ENCODE data around the gene TSPAN4.

GRCh38 chr11:863023-863909, 20.6 kb downstream of the TSPAN4 start:
- TF ChIP-seq POLR2AphosphoS5 (IDR thresholded peaks at IDR 0.05; ENCODE audit: low read depth, low read length) (no peak), CTCF (IDR thresholded peaks at IDR 0.05 in 2 of 3, conservative IDR thresholded peaks at IDR 0.05 in 1 of 3; ENCODE audit: borderline replicate concordance in 1 of 3, insufficient read depth in 1 of 3, low read depth in 2 of 3, low read length in 2 of 3) (no peak), POLR2A (IDR thresholded peaks at IDR 0.05; ENCODE audit: borderline replicate concordance, extremely low read depth, insufficient read depth, insufficient read length) (no peak), RAD21 (IDR thresholded peaks at IDR 0.05; ENCODE audit: low read depth) (no peak), TCF7L2 (IDR thresholded peaks at IDR 0.05; ENCODE audit: borderline replicate concordance, extremely low read depth, insufficient read depth, insufficient read length) (no peak), ZBTB33 (IDR thresholded peaks at IDR 0.05; ENCODE audit: extremely low read depth, insufficient replicate concordance, low read length) (no peak), EZH2phosphoT487 (IDR thresholded peaks at IDR 0.05; ENCODE audit: borderline replicate concordance) (no peak)

All from HCT116 (cell line).